Measurements from ENCODE around the gene OPA3.

The OPA3 gene

DNA sequence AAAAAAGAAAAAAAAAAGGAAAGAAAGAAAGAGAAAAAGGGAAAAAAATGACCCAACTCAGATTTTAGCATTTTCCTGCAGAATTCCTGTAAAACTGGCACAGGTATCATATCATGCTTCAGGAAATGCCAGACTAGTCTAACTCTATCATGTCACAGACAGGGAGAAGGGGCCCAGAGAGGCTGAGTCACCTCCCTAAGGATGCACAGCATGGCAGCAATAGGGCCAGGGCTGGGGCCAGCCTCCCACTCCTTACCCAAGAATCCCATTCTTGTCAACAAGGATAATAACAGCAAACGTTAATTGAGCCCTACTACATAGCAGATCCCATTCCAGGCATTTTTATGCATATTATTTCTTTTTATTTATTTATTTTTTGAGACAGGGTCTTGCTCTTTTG, 8.9 kb upstream of the OPA3 start:
- Histone ChIP-seq H3K9me3 (ENCODE audit: control insufficient read depth, low read length) (no peaks in the 10 kb centered on the region), H3K4me1 (ENCODE audit: control insufficient read depth, insufficient read depth, low read length) (peaks cover 12% of the 10 kb centered on the region), H3K4me3 (ENCODE audit: low read length) (no peak overlapping the region), H3K36me3 (ENCODE audit: control insufficient read depth, insufficient read depth, low read length) (no peaks in the 10 kb centered on the region), H3K27me3 (ENCODE audit: control insufficient read depth, insufficient read depth, low read length) (peaks cover 48% of the 10 kb centered on the region), H3K9ac (ENCODE audit: low read length) (no peak overlapping the region)

GRCh38 chr19:45592366-45592765, 7.8 kb upstream of the OPA3 start:
- no peaks in the 10 kb centered on the region for H3K9me3 ChIP-seq (ENCODE audit: control insufficient read depth, low read length)
- no peak overlapping the region for H3K4me3 ChIP-seq (ENCODE audit: low read length)
- no peak overlapping the region for H3K9ac ChIP-seq (ENCODE audit: low read length)
- no peaks in the 10 kb centered on the region for H3K36me3 ChIP-seq (ENCODE audit: control insufficient read depth, insufficient read depth, low read length)
- H3K27me3 ChIP-seq (ENCODE audit: control insufficient read depth, insufficient read depth, low read length), result peaks cover 37% of the 10 kb centered on the region
- peaks cover 4% of the 10 kb centered on the region for H3K4me1 ChIP-seq (ENCODE audit: control insufficient read depth, insufficient read depth, low read length)

DNA sequence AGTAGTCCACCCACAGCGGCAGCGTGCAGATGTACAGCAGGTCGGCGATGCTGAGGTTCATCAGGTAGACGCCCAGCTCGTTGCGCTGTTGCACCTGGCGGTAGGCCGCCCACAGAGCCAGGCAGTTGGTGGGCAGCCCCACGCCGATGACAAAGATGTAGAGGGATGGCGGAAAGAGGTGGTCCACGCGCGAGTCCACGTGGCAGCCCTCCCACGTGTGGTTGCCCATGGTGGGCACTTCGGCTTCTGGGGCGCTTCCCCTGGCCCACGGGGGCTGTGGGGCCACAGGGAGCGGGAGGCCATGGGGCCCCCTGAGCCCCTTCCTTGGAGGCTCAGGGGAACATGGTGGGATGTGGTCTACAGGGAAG, 7.0 kb upstream of the OPA3 start:
- H3K4me3 ChIP-seq (ENCODE audit: low read length), result no peak overlapping the region
- H3K9ac ChIP-seq (ENCODE audit: low read length), result no peak overlapping the region
- no peaks in the 10 kb centered on the region for H3K9me3 ChIP-seq (ENCODE audit: control insufficient read depth, low read length)
- H3K36me3 ChIP-seq (ENCODE audit: control insufficient read depth, insufficient read depth, low read length), result no peaks in the 10 kb centered on the region
- H3K4me1 ChIP-seq (ENCODE audit: control insufficient read depth, insufficient read depth, low read length), result peaks cover 4% of the 10 kb centered on the region
- H3K27me3 ChIP-seq (ENCODE audit: control insufficient read depth, insufficient read depth, low read length), result peaks cover 29% of the 10 kb centered on the region

DNA sequence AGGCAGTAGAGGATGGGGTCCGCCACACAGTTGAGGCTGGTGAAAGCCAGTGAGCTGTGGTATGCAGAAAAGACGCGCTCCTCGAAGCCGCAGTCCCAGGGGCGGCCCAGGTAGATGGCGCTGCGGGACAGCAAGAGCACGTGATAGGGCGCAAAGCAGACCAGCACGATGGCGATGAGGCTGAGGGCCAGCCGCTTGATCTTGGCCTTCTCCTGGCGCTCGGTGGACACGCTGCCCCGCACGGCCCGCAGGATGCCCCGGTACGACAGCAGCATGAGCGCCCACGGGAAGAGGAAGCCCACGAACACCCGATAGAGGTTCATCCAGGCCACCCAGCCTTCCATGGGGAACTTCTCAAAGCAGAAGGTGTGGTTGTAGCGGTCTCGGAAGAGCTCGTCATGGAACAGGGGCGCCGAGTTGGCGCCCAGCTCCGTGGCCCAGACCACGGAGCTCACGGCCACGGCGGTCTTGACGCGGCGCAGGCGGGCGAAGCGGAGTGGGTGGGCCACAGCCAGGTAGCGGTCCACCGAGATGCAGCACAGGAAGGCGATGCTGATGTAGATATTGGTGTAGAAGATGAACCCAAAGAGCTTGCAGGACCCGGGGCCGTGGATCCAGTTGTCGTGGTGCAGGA, 6.5 kb upstream of the OPA3 start:
- no peaks in the 10 kb centered on the region for H3K36me3 ChIP-seq (ENCODE audit: control insufficient read depth, insufficient read depth, low read length)
- H3K4me1 ChIP-seq (ENCODE audit: control insufficient read depth, insufficient read depth, low read length), result peaks cover 4% of the 10 kb centered on the region
- peaks cover 28% of the 10 kb centered on the region for H3K27me3 ChIP-seq (ENCODE audit: control insufficient read depth, insufficient read depth, low read length)
- no peak overlapping the region for H3K4me3 ChIP-seq (ENCODE audit: low read length)
- no peaks in the 10 kb centered on the region for H3K9me3 ChIP-seq (ENCODE audit: control insufficient read depth, low read length)
- no peak overlapping the region for H3K9ac ChIP-seq (ENCODE audit: low read length)

DNA sequence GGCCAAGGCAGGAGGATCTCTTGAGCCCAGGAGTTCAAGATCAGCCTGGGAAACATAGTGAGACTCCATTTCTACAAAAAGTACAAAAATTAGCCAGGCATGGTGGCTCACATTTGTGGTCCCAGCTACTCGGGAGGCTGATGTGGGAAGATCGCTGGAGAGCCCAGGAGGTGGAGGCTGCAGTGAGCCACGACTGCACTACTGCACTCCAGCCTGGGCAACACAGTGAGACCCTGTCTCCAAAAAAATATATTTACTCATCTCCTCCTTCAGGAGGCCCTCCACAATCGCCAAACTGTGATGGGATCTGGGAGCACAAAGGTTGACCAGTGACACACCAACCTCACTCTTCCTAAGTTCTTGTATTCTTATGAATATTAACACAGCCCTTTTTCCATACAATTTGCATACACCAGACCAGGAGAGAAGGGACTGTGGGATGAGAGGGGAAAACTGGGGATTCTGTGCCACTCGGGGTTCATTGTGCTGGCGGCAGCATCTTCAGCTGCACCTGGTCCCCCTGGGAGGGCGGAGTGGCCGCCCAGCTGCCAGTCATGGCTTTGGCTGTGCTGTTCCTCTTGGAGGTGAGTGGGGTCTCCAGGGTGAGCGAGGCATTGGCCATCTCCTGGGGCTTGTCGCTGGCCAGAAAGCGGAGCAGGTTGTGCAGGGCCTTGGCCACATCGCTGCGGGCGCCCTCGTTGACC, 5.8 kb upstream of the OPA3 start:
- no peak overlapping the region for H3K9ac ChIP-seq (ENCODE audit: low read length)
- peaks cover 22% of the 10 kb centered on the region for H3K27me3 ChIP-seq (ENCODE audit: control insufficient read depth, insufficient read depth, low read length)

GRCh38 chr19:45589768-45590167, 5.2 kb upstream of the OPA3 start:
- H3K27me3 ChIP-seq (ENCODE audit: control insufficient read depth, insufficient read depth, low read length), result peaks cover 22% of the 10 kb centered on the region
- H3K36me3 ChIP-seq (ENCODE audit: control insufficient read depth, insufficient read depth, low read length), result no peaks in the 10 kb centered on the region
- peaks cover 4% of the 10 kb centered on the region for H3K4me1 ChIP-seq (ENCODE audit: control insufficient read depth, insufficient read depth, low read length)
- H3K9ac ChIP-seq (ENCODE audit: low read length), result no peak overlapping the region
- H3K4me3 ChIP-seq (ENCODE audit: low read length), result no peak overlapping the region
- H3K9me3 ChIP-seq (ENCODE audit: control insufficient read depth, low read length), result no peaks in the 10 kb centered on the region

More for the DNA sequence above, 5.8 kb upstream of the OPA3 start:
- Histone ChIP-seq H3K36me3 (ENCODE audit: control insufficient read depth, insufficient read depth, low read length) (no peaks in the 10 kb centered on the region), H3K9me3 (ENCODE audit: control insufficient read depth, low read length) (no peaks in the 10 kb centered on the region), H3K4me3 (ENCODE audit: low read length) (no peak overlapping the region), H3K4me1 (ENCODE audit: control insufficient read depth, insufficient read depth, low read length) (peaks cover 4% of the 10 kb centered on the region)

DNA sequence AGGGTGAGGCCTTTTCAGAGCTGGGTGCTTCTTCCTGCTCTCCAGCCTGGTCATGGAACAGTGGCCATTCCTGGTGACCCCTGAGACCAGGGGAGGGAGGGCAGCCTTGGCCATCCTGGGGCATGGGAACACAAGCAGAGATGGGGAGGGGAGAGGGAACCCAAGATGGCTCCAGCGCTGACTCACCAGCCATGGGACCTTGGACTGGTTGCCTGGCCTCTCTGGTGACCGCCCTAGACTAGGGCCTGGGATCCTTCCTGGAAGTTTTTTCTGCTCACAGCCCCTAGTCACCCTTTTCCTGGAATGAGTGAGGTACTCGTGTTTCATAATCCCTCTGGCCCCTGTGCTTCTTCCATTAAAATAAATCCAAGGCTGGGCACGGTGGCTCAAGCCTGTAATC, 3.3 kb upstream of the OPA3 start:
- H3K9ac ChIP-seq (ENCODE audit: low read length), result no peak overlapping the region

GRCh38 chr19:45585158-45585577, 566 bp upstream of the OPA3 start:
- Histone ChIP-seq H3K9me3 (ENCODE audit: control insufficient read depth, low read length) (no peaks in the 10 kb centered on the region), H3K27me3 (ENCODE audit: control insufficient read depth, insufficient read depth, low read length) (no peaks in the 10 kb centered on the region), H3K4me1 (ENCODE audit: control insufficient read depth, insufficient read depth, low read length) (peaks cover 10% of the 10 kb centered on the region), H3K4me3 (ENCODE audit: low read length) (peak overlapping the region; percentile 57), H3K9ac (ENCODE audit: low read length) (peak overlapping the region; percentile 73), H3K36me3 (ENCODE audit: control insufficient read depth, insufficient read depth, low read length) (no peaks in the 10 kb centered on the region)

More for the DNA sequence above, 3.3 kb upstream of the OPA3 start:
- H3K36me3 ChIP-seq (ENCODE audit: control insufficient read depth, insufficient read depth, low read length), result no peaks in the 10 kb centered on the region
- H3K4me1 ChIP-seq (ENCODE audit: control insufficient read depth, insufficient read depth, low read length), result peaks cover 11% of the 10 kb centered on the region
- no peak overlapping the region for H3K4me3 ChIP-seq (ENCODE audit: low read length)
- no peaks in the 10 kb centered on the region for H3K9me3 ChIP-seq (ENCODE audit: control insufficient read depth, low read length)
- peaks cover 22% of the 10 kb centered on the region for H3K27me3 ChIP-seq (ENCODE audit: control insufficient read depth, insufficient read depth, low read length)

DNA sequence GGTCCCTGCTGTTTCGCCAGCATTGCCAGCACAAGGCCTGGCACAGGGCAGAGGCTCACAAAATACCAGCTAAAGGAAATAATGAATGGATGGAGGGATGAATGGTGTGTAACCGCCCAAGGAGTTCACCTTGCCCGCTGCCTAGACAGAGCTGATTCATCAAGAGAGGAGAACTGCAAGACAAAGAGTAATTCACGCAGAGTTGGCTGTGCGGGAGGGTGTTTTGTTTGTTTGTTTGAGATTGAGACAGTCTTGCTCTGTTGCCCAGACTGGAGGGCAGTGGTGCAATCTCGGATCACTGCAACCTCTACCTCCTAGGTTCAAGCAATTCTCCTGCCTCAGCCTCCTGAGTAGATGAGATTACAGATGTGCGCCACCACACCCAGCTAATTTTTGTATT, 3.0 kb downstream of the OPA3 start:
- Histone ChIP-seq H3K4me1 (ENCODE audit: control insufficient read depth, insufficient read depth, low read length) (peaks cover 30% of the 10 kb centered on the region), H3K9ac (ENCODE audit: low read length) (no peak overlapping the region), H3K9me3 (ENCODE audit: control insufficient read depth, low read length) (no peaks in the 10 kb centered on the region), H3K4me3 (ENCODE audit: low read length) (no peak overlapping the region), H3K36me3 (ENCODE audit: control insufficient read depth, insufficient read depth, low read length) (no peaks in the 10 kb centered on the region), H3K27me3 (ENCODE audit: control insufficient read depth, insufficient read depth, low read length) (no peaks in the 10 kb centered on the region)

DNA sequence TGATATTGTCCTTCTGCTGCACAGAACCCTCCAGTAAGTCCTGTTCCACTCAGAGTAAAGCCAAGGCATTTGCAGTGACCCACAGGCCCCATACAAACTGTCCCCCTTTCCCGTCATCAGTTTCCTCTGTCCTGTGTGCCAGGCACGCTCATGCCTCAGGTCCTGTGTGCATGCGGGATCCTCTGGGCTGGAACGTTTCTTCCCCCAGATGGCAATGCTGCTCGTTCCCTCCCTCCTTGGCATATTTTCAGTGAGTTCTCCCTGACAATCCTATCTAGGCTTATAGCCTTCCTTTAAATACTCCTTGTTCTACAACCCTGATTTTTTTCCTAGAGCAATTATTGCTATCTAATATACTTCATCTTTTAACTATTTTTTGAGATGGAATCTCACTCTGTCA, 5.7 kb downstream of the OPA3 start:
- Histone ChIP-seq H3K4me1 (ENCODE audit: control insufficient read depth, insufficient read depth, low read length) (peaks cover 37% of the 10 kb centered on the region), H3K27me3 (ENCODE audit: control insufficient read depth, insufficient read depth, low read length) (no peaks in the 10 kb centered on the region), H3K36me3 (ENCODE audit: control insufficient read depth, insufficient read depth, low read length) (no peaks in the 10 kb centered on the region), H3K9ac (ENCODE audit: low read length) (peak overlapping the region; percentile 17), H3K4me3 (ENCODE audit: low read length) (no peak overlapping the region), H3K9me3 (ENCODE audit: control insufficient read depth, low read length) (no peaks in the 10 kb centered on the region)

DNA sequence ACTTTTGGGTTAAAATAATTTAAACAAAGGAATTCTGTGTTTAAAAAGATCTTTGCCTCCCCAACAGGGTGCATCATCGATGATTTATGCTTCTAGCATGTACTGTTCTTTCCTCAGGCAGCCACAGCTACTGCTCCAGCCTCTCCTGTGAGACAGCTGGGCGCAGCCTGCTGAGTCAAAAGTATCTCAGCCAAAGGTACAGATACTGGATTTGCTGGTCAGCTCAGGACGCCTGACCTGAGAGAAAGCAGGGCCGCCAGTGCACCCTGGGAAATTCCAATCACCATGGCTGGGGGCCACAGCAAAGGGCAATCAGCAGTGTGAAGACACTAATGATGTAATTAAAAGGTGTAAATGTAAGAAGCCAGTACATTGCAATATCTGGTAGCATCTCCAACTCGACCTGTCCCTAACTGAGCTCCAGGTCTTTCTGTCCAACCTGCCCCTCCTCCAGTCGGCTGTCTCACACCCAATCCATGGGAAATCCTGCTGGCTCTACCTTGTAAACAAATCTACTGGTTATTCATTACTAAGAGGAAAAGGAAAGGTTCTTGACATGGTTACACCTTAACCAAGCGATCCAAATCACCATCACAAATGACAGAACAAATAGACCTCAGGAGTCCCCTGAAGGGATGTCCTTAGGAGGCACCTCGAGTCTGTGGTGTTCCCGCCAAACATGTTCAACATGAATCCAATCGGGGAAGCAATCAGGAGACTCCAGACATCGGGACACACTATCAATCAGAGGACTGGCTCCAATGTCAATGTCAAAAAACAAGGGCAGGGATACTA, 7.3 kb downstream of the OPA3 start:
- Histone ChIP-seq H3K4me3 (ENCODE audit: low read length) (no peak overlapping the region), H3K9ac (ENCODE audit: low read length) (peak overlapping the region; percentile 20), H3K36me3 (ENCODE audit: control insufficient read depth, insufficient read depth, low read length) (no peaks in the 10 kb centered on the region), H3K4me1 (ENCODE audit: control insufficient read depth, insufficient read depth, low read length) (peaks cover 32% of the 10 kb centered on the region), H3K9me3 (ENCODE audit: control insufficient read depth, low read length) (no peaks in the 10 kb centered on the region), H3K27me3 (ENCODE audit: control insufficient read depth, insufficient read depth, low read length) (no peaks in the 10 kb centered on the region)

GRCh38 chr19:45576682-45577081, 7.9 kb downstream of the OPA3 start:
- H3K9me3 ChIP-seq (ENCODE audit: control insufficient read depth, low read length), result no peaks in the 10 kb centered on the region
- H3K36me3 ChIP-seq (ENCODE audit: control insufficient read depth, insufficient read depth, low read length), result no peaks in the 10 kb centered on the region
- H3K4me3 ChIP-seq (ENCODE audit: low read length), result no peak overlapping the region
- H3K9ac ChIP-seq (ENCODE audit: low read length), result peak overlapping the region; percentile 18
- no peaks in the 10 kb centered on the region for H3K27me3 ChIP-seq (ENCODE audit: control insufficient read depth, insufficient read depth, low read length)
- peaks cover 32% of the 10 kb centered on the region for H3K4me1 ChIP-seq (ENCODE audit: control insufficient read depth, insufficient read depth, low read length)
